Fibroblast of skin of back (primary cell): ENCODE results near the gene MTX3.

Experiments used
- DNase-seq: peaks from one replicate; pipeline ENCODE4 v3.0.0-alpha.2; 2013

MTX3 gene

DNA sequence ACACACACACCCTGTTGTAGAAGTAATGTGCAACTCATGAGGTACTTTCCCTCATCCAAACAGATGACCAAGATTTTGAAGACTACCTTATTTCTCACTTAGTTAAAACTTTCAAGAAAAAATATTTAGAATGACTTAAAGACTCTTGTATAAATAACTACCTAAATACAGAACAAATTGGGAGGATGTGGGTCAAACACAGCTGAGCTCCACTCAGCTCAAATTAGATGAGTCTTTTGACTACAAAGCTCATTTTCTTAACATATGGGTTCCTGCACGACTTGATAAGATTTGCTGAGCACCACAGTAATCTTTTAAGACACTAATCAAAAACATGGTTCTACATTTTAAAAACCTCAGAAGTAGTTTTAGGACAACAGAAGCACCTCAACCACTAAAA lies 8.9 kb downstream of the MTX3 start:
- no peak for DNase-seq

DNA sequence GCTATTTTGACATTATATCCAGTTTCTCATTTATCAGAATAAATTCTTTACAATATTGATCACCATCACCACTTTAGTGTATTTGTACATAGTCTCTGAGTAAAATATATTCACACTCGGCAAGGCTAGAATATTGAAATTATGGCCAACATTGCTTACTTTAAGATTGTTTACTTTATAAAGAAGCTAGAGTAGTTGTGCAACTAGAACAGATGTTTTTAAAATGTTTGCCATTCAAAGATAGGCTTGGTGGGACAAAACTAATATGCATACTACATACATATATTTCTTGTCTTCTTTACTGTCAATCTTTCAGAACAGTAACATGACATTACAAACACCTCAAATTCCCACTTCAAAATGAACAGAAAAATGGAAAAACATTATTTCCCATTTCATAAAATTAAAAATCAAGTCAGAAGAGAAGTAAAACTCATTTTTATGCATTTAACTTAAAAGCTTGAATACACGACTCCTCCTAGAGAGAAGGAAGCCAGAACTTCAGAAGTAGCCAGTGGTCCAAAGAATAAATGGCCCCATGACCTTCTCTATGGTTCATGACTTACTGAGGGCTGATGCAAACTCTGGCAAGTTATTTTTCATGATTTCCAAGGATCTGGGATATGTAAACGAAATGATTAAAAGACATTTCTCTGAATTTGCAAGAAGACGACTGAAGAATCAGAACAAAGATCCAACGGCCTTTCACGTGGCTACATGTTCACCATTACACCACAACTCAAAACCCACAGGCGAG lies 14.1 kb downstream of the MTX3 start:
- no peak for DNase-seq

DNA sequence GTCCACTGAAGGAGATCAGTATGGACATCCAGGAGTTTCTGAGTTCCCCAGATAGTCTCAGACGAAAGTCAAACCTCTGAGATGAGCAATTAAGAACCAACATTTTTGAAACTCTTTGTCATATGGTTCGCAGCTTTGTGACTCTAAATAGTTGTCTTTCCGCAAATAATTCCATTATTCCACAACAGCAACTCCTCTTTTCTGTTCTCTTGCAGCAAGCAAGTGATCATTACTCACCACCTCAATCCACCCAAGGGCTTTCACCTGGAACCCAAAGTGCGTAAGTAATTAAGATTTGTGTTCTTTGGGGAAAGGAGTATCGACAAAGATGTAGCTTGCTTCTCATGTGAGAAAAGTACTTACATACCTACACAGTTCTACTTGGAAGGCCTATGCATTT lies 15.6 kb downstream of the MTX3 start:
- DNase-seq: no peak

DNA sequence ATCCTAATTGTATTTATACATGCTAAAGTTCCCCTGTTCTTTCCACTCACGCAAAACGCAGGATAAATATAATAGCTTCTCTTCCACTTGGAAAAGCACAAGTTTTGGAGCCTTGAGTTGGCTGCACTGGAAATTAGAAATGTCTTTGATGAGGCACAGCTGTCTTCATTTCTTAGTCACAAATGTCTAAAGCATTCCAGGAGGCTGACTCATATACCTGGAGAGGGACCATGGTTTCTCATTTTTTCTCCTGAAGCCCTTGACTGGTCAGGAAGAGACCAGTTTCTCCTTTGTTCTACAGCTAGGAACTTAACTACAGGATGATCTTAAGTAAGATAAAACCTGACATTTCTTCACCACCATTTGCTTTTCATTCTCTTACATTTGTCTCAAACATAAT lies 16.2 kb downstream of the MTX3 start:
- DNase-seq: peak; percentile 44

DNA sequence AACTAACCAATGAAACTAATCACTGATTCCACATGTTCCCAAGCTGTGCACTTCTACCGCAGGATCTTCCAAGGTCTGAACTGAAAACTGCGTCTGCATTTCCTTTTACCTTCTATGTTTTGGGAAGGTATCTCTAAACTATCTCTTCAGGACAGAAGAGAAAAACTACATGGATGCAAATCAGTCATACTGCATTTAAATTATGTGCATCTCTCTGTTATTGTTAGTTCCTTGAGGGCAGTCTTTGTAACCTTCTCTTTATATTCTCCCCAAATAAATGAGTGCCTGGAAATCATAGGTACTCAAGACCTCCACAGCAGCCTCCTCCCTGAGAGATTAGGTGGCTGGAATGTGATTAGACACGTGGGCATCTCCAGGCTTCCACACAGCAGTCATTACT lies 17.1 kb downstream of the MTX3 start:
- DNase-seq: no peak

DNA sequence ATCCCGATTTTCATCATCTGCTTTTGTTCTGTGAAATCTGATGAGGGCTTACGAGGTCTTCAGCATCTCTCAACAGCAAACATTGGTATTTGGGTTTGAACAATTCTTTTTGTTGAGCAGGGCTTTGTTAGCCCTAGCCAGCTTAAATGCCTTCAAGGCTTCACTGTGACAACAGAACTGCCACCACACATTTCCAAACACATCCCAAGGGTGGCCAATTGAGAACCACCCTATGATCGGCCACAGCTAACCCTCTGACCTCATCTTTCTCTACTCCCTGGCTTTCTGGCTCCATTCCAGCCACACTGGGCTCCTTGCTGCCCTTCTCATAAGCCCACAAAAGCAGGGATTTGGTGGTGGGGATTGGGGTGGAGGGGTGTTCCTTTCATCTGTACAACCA lies 17.6 kb downstream of the MTX3 start:
- no peak for DNase-seq

DNA sequence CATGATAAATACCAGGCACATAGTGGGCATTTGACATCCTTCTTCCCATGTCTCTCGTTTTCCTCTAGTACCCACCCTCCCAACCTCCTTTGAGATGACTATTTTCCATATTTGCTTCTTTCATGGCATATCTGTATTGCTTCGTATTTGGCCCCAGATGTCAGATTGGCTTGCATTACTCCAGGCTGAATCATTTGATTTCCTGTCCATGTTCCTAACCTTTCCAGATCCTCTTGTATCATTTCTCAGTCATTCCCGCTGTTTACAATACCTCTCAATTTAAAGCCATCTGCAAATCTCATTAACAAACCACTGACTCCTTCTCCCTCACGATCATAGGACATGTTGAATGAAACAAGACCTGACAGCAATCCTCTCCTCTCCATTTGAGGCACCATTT lies 19.9 kb downstream of the MTX3 start:
- peak; percentile 42 for DNase-seq

DNA sequence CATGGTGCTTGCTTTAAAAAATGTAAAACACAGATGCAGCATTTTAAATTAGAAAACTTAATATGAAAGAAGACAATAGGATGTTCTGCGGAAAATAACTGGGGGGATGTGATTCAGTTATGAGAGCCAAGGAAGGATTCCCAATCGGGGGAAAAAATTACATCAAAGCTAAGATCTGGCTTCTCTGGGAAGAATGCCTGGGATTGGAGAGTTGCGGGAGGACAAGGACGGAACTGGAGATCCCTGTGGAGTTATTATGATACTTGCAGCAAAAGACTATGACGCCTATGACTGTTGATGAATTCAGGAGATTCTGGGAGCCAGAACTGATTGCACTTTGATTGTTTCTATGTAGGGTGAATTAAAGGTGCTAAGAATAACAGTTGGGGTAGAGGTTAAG lies 24.6 kb downstream of the MTX3 start:
- DNase-seq: no peak

DNA sequence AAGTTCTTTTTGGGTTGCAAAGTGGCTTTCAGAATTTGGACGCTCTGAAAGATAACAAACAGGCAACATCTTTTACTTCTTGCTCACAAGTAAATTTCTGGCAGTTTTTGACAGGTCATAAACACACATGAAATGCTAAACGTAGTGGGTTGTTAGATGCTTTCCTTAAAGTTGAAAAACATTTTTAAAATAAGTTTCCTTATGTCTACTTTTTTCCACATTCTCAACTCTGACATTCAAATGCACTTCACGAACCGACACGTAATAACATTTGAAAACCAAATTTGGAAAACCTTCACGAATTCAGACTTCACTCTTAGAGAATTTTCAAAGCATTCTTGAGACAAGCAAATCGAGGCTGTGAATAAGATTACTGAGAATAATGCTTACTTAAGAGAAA lies 26.9 kb downstream of the MTX3 start:
- no peak for DNase-seq

DNA sequence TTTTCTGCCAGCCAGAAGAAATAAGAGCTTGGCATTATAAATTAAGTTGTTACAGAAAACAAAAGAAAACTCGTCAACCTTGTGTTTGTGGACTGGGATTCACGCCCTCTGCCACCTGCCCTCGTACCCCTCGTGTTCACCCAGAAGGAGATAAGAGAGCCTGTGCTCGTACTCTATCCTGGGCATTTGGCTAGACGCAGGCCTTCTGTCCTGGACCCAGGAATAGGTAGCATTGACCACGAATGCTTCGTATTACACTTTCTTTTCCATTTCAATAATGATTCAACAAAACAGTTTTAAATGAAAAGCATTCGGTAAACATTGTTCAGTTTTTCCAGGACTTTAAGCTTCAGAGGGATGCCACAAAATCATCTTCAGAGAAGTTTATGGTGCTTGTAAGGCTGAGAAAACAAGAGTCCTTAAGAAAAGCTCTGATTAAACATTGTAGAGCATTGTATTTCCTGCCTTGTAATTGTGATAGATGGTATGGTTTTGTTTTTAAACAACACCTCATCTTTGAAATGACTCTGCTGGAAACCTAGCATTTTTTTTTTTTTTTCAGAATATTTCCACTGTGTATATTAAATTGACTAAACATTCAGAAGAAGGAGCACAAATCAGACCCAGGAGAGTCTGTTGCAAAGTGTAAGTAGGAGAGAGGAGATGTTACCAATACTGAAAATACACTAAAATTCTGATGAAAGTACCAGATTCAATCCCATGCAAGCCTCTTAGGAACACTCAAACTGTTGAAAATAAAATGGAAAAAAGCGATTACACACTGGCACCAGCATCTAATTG lies 27.6 kb downstream of the MTX3 start:
- no peak for DNase-seq

DNA sequence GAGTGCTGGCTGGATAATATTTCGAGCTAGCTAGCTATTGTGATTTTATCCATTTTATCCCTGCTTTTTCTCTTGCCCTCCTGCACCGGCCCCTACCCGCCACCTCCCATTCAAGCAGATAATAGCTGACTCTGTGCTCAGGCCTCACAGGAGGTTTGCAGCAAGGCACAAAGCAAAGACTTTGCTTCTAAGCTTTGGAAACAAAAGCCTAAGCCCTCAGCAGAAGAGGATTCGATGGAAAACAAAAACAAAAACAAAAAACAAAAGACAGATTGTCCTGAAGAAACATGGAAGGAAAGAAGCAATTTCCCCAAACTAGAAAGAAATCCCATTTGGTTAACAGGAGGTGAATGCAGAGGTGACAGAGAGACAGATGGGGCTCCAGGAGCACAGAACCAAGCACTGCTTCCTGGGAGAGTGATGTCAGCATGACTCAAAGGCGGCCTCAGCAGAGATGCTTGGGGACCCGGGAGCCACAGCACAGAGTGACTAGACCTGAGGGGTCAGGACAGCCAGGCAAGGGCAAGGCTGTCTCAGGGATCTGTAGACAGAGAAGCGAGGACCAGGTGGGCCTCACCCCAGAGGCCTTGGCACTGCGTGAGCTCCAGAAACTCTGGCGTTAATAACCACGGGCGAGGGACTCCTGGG lies 28.4 kb downstream of the MTX3 start:
- DNase-seq: peak; percentile 39

DNA sequence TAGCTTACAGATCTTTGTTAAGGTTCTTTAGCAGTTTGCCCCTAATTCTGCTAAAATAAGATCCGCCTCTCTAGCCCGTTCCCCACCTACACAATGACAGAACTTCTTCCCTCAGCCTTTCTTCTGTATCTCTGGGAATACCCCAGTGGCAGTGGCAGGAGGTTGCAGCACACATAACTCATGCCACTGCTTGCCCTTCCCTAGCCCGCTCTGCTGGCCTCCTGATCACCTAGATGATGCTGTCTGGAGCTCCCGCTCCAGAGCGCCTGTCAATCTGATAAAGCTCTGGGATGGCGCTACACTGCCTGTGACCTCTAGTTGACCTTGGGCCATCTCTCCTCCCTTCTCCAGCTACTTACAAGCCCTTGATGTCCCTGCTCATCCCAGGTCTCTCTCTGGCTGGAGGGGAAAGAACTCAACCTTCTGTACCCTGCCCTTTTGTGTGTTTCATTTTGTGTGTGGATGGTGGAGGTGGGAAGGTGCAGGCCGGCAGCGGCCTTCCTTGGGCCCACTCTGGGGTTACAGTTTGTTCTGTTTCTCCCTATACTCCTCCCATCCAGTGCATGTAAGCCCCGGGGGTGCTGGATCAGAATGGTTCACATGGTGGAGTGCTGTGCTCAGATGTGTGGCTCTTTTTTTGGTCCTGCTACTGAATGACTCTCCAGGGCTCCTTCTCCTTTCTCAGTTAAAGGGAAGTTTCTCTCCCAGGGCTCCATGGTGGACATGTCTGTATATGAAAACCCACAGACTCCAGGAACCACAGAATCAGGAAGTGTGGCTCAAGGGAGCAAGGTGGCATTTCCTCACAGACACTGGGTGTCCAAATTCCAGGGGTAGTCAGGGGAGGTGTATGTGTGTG lies 29.1 kb downstream of the MTX3 start:
- no peak for DNase-seq

DNA sequence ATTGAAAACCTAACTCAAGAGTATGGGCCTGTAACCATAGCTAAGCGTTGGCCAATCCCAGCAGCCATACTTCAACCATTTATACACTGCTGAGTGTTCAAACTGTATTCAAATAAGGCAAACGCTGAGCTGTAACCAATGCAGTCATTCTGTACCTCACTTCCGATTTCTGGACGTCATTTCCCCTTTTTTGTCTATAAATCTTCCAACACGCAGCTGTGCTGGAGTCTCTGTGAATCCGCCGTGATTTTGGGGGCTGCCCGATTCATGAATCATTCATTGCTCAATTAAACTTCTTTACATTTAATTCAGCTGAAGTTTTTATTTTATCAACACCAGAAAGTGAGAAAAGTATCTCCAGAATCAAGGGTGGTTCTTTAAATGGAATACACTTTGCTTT lies 31.7 kb downstream of the MTX3 start:
- DNase-seq: no peak

DNA sequence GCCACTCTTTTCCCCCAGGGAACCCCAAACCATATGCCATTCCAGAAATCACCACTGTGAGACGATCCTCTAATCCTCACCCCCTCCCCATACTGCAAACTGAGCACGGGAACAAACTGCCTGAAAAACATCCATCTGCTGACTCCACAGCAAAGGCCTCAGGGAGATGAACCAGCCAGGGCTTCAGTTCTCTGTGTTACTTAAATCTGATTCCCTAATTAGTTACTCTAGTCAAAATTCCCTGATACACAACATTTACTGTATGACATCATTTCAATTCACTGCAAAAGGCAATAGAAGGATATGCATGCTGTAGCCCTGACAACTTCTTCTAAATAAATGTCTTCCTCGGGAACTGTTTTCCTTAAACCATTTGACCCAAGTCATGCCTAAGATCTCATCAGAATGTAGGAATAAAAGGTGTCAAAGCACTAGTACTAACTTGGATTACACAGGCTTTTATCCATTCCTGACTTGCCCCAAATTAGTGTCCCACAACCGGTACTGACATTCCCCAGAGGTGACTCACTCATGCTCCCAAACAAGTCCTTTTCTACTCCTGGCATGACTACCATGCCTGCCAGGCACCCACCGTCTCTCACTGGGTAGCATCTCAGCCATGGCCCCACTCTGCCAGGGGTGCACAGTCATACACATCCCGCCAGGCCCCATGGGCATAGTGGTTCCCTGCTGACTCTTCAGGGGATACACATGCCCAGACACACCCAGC lies 35.0 kb downstream of the MTX3 start:
- peak; percentile 74 for DNase-seq

DNA sequence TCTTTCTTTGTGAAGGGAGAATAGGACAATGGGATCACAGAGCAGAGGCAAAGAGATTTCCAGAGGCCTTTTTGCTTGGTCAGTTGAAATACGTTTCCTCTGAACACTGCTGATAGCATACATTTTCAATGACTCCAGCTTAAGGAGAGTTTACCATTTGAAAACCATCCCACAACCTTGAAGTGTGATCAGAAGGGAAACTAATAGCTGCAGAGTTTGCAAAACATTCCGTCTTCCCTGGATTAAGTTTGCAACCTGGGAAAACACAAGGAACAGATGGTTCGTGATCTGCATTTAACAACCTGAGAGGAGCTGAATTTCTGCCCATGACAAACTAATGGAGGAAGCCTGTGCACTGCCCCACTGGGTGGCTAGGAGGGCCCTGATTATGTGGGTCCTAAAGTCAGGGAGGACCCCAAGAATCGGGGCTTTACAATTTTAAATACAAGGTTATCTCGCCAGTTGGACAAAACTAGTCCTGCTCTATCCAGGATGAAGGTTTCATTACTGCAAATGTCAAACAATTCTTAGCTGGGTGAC lies 35.6 kb downstream of the MTX3 start:
- no peak for DNase-seq

DNA sequence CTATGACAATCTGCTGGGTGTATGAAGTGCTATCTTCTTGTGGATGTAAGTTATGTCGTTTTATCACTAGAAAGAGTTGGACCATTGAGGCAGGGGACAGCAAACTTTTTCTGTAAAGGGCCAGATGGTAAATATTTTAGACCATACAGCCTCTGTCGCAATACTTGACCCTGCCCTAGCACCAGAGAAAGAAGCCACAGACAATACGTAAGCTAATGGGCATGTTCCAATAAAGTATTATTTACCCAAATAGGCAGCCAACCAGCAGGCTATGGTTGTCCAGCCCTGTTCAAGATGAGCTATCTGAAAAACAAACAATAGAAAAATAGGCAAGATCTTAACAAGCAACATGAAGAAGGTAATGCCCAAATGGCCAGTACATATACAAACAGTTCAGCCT lies 36.4 kb downstream of the MTX3 start:
- DNase-seq: no peak

DNA sequence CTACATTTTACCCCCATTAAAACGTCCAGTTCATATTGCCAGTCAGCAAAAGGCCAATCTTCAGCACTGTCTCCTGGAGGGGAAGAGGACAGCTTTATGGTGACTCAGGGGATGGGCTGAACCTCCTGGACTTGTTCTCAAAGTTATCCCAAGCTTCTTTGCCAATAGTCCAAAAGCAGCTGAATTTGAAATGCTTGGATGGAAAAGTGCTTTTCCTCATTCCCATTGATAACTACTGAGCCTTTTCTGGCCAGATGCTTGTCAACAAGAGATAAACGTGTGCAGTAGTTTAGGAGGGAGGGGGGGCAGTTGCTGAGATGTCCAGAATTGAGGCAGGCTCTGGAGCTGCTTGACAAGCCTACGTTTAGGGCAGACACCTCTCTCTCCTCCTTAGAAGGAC lies 43.5 kb downstream of the MTX3 start:
- DNase-seq: no peak

DNA sequence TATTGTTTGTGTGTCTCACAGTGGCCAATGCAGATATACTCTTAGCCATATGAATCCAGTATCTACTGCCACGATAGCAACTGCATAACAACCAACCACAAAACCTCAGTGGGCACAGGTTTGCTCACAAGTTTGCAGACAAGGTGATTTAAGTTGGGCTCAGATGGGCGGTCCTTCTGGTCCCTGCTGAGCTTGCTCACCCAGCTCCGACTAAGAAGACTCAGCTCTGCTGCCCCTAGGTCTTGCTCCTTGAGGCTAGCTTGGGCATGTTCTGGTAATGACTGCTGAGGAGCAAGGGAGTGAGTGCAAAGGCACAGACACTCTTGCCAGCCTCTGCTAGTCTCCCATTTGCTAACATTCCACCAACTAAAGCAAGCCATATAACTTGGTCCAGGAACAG lies 52.6 kb downstream of the MTX3 start:
- DNase-seq: no peak

DNA sequence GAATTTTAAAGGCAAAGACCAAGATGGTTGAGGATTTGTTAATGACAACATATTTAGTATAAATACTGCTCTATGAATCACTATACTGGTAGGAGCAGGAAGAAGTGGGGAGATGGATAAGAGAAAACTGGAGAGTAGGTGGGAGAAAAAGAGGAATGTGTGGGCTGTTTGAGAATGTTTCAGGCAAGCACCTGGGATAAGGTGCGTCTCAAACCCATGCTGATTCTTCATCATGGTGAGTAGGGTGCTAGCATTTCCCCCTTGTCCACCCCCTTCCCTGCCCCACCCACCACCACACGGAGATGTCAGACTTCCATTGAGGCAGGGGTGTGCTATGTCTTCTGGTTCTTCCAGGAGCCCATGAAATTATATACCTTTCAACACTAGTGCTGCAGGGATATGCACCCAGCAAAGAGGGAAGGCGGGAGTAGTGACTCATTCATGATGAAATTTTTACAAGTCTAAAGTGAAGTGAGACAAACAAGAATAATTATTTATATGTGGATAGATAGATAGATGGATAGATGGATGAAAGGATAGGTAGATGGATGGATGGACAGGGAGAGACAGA lies 54.3 kb downstream of the MTX3 start:
- DNase-seq: no peak

DNA sequence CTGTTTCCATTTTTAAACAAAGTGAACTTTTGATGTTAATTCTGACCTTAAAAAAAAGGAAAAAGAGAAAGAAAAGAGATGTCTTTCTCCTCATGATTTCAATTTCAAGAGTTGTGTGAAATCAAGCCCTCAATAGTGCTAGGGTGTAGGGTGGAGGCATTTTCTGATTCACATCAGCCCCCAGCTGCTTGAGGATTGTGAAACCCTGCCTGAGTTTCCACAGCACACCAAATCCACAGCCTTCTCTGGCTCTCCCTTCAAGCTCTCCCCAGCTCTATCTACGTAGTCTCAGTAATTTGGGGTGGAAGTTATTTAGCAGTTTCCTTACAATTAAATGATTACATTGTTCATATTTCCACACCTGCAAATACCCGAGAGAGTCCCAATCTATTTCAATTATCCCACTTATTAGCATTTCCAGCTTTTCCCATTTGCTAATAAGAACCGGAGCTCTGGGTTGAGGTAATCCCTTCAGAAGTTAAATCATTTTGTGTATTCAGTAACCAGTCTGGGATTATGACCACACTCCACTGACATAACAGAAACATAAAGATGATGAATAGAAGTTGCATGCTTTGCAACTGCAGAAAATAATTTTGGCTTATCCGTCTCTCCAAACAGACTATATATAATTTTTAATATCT lies 54.9 kb downstream of the MTX3 start:
- DNase-seq: no peak

DNA sequence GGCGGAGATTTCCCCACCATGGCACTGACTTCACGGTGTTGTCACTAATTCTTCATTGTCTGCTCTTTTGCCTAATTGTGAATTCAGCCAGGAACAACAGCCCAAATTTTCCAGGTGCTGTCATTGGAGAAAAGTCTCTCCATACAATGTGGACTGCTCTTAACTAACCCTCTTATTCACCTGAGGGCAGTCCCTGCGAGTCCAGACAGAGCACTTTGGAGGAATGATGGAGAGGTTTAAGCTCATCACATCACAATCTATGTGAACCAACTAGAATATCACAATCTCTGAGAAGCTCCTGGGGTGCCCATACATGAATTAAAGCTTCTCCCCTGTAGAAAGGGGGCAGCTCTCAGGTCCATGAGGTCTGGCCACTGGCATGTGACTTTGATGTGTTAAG lies 56.4 kb downstream of the MTX3 start:
- no peak for DNase-seq
